OCI-LY3 (cell line): ENCODE results near the gene GLT1D1.

Experiments
- H2AFZ ChIP-seq: fragments of 200-600, 300-600 bp; shearing (Covaris generic); 2 replicates; pipeline ENCODE4 v1.6.0; 2014; ENCODE audit warnings: antibody characterized with exemption, low read depth, low read length
- H3K27ac ChIP-seq: fragments of 200-600, 300-600 bp; sonication (generic); 2 replicates; pipeline ENCODE4 v1.5.1; 2014; ENCODE audit warnings: mild to moderate bottlenecking, low read length, moderate library complexity, mixed read lengths
- H3K27me3 ChIP-seq: fragments of 200-600, 300-600 bp; sonication (generic); 2 replicates; pipeline ENCODE4 v1.6.1; 2014; ENCODE audit warnings: low read depth, low read length, mixed read lengths
- H3K36me3 ChIP-seq: fragments of 200-600, 300-600 bp; sonication (generic); replicated peaks from 2 replicates; pipeline ENCODE3; 2014; ENCODE audit warnings: low read depth, low read length, mixed read lengths
- H3K4me1 ChIP-seq: fragments of 300-600, 200-600 bp; sonication (generic); 2 replicates; pipeline ENCODE4 v1.6.1; 2014; ENCODE audit warnings: low read length, mixed read lengths
- H3K4me2 ChIP-seq: fragments of 200-600, 300-600 bp; sonication (generic); 2 replicates; pipeline ENCODE4 v1.6.1; 2014; ENCODE audit warnings: low read length, mixed read lengths
- H3K4me3 ChIP-seq: fragments of 300-600, 200-600 bp; sonication (generic); 2 replicates; pipeline ENCODE4 v1.5.1; 2014; ENCODE audit warnings: antibody characterized with exemption, mild to moderate bottlenecking, low read length, moderate library complexity
- H3K79me2 ChIP-seq: fragments of 300-600, 200-600 bp; shearing (Covaris generic); 2 replicates; pipeline ENCODE4 v1.6.1; 2014; ENCODE audit warnings: mild to moderate bottlenecking, low read length, mixed read lengths
- H3K9ac ChIP-seq: fragments of 300-600, 200-600 bp; shearing (Covaris generic); 2 replicates; pipeline ENCODE4 v1.6.0; 2014; ENCODE audit warnings: mild to moderate bottlenecking, low read length, moderate library complexity
- H3K9me3 ChIP-seq: fragments of 200-600, 300-600 bp; shearing (Covaris generic); 2 replicates; pipeline ENCODE4 v1.6.1; 2014; ENCODE audit warnings: low read length, mixed read lengths; ENCODE audit not compliant: insufficient read depth
- H4K20me1 ChIP-seq: fragments of 200-600, 300-600 bp; sonication (generic); 2 replicates; pipeline ENCODE4 v1.6.1; 2016; ENCODE audit warnings: low read length, mixed read lengths; ENCODE audit not compliant: insufficient read depth
- CTCF ChIP-seq: fragments of 200-600, 300-600 bp; sonication (generic); IDR thresholded peaks from 2 replicates; pipeline ENCODE4 v1.5.1; 2014; ENCODE audit warnings: antibody characterized with exemption, low read length, low read depth
- EZH2phosphoT487 ChIP-seq: fragments of 200-600 bp; shearing (Covaris generic); IDR thresholded peaks from 2 replicates; pipeline ENCODE4 v1.6.1; 2018; ENCODE audit warnings: antibody characterized with exemption, mixed run types, low read depth

Gene GLT1D1

DNA sequence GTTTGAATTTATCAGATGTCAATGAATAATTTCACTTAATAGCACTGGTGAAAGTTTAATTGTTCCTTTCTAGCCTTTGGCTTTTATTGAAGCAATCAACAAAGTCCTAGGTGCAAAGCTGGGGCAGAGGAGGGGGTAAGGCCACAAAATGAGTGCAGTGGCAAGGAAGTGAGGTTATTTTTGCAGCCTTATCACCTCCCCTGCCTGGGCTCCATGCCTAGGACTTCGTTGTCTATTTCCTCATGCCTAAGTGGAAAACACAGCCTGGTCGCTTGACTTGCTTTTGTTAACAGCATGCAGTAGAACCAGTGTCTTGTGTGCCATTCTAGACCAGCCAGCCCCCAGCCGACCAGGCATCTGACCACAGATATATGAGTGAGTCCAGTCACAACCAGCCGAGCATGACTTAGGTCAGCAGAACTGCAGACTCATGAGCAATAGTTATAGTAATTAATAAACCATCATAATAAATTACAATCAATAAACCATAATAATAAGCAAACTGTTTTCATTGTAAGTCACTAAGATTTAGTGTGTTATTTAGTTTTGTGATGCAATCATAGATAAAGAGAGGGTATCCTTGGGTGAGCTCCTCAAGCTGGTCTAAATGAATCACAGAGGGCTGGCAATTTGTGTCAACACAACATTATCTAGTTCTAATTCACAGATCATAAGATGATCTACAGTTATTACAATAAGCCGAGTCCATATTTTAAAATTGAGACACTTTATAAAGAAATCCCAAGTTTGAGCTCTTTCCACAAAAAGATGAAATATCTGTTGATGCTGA, 156.8 kb downstream of the GLT1D1 start:
- Histone ChIP-seq H3K9me3 (no peaks in the 10 kb centered on the region), H4K20me1 (no peaks in the 10 kb centered on the region), H3K27ac (no peak overlapping the region), H2AFZ (no peak overlapping the region), H3K9ac (no peak overlapping the region), H3K4me3 (no peak overlapping the region), H3K79me2 (no peaks in the 10 kb centered on the region), H3K4me2 (no peak overlapping the region), H3K36me3 (no peaks in the 10 kb centered on the region), H3K27me3 (0 out of 2 replicates have a peak, but pooled peaks cover 4% of the 10 kb centered on the region), H3K4me1 (no peaks in the 10 kb centered on the region)
- TF ChIP-seq EZH2phosphoT487 (no peak), CTCF (no peak)

DNA sequence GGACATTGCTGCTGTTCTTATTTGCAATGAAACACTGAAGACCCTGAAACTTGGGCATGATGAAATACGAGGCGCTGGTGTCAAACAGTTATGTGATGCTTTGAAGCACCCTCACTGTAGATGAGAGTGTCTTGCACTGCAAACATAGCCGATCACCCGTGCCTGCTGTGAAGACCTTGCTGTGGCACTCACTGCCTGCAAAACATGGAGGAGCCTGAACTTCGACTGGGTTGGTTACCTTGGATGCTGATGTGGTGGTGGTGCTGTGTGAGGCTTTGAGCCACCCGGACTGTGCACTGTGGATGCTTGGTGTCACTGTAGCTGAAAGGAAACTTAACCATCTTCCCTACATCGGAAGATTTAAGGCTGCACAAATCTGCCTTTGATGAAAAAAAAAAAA, 162.9 kb downstream of the GLT1D1 start:
- Histone ChIP-seq H3K27me3 (no peaks in the 10 kb centered on the region), H3K9ac (no peak overlapping the region), H3K4me3 (no peak overlapping the region), H3K4me2 (no peak overlapping the region), H2AFZ (no peak overlapping the region), H4K20me1 (no peaks in the 10 kb centered on the region), H3K4me1 (no peaks in the 10 kb centered on the region), H3K36me3 (no peaks in the 10 kb centered on the region), H3K79me2 (no peaks in the 10 kb centered on the region), H3K27ac (no peak overlapping the region), H3K9me3 (no peaks in the 10 kb centered on the region)
- no peak for TF ChIP-seq EZH2phosphoT487
- TF ChIP-seq CTCF, result no peak

- Histone ChIP-seq H3K4me3 (no peak overlapping the region), H4K20me1 (no peaks in the 10 kb centered on the region)
Observed at GRCh38 chr12:129025055-129025454, 171.8 kb downstream of the GLT1D1 start.

GRCh38 chr12:129028844-129029243, 175.6 kb downstream of the GLT1D1 start:
- Histone ChIP-seq H3K27ac (no peak overlapping the region), H3K27me3 (no peaks in the 10 kb centered on the region), H4K20me1 (no peaks in the 10 kb centered on the region), H3K4me1 (no peaks in the 10 kb centered on the region), H3K4me3 (no peak overlapping the region), H3K79me2 (no peaks in the 10 kb centered on the region), H2AFZ (no peak overlapping the region), H3K4me2 (no peak overlapping the region), H3K36me3 (no peaks in the 10 kb centered on the region), H3K9ac (no peak overlapping the region), H3K9me3 (no peaks in the 10 kb centered on the region)
- TF ChIP-seq CTCF, result no peak
- TF ChIP-seq EZH2phosphoT487, result no peak

More at GRCh38 chr12:129025055-129025454, 171.8 kb downstream of the GLT1D1 start:
- no peaks in the 10 kb centered on the region for H3K9me3 ChIP-seq
- no peaks in the 10 kb centered on the region for H3K4me1 ChIP-seq
- no peaks in the 10 kb centered on the region for H3K79me2 ChIP-seq
- no peak overlapping the region for H2AFZ ChIP-seq
- no peaks in the 10 kb centered on the region for H3K27me3 ChIP-seq
- no peak overlapping the region for H3K9ac ChIP-seq
- no peaks in the 10 kb centered on the region for H3K36me3 ChIP-seq
- no peak for TF ChIP-seq CTCF
- no peak for TF ChIP-seq EZH2phosphoT487
- no peak overlapping the region for H3K4me2 ChIP-seq
- H3K27ac ChIP-seq, result no peak overlapping the region
